Measurements from ENCODE around the gene PHLDA3. TPM values are rescaled to one million over a fixed set of nuclear protein-coding genes. Genes with fewer than 3 reads are reported as not detected.
"Not testable (repeated sequence)": the region's sequence is repeated elsewhere in the genome, so short reads cannot be mapped to it uniquely, and the experiment has no call there.

PHLDA3 gene
- total and polyA plus RNA-seq, 11 donors, result 15.2 to 48.1 (median 28.5) TPM

- ATAC-seq, result no peak
- Histone ChIP-seq H3K27ac (no peak overlapping the region), H3K36me3 (no peaks in the 10 kb centered on the region), H3K27me3 (no peaks in the 10 kb centered on the region), H3K4me1 (peaks cover 0 to 12% (median 4%) of the 10 kb centered on the region in 12 donors), H3K9me3 (no peaks in the 10 kb centered on the region), H3K4me3 (no peak overlapping the region)
- no peak for DNase-seq
- intact Hi-C loops (cut with DNase I), result loop anchor here in 2 of 10 donors (5.0 kb wide), 2 partner anchors 33 to 38 kb away; no protein-coding TSS in a partner anchor
- no peak for TF ChIP-seq POLR2A (IDR thresholded peaks at IDR 0.05)
- no peak for TF ChIP-seq CTCF (IDR thresholded peaks at IDR 0.05)
- WGBS, 4 donors, result 79 to 82% (median 81%) methylated on average over 2 of the region's 2 CpGs
These were observed 6.1 kb upstream of the PHLDA3 start for GRCh38 chr1:201475130-201475529.

GRCh38 chr1:201473296-201473695, 4.3 kb upstream of the PHLDA3 start:
- ATAC-seq, result no peak
- H3K4me3 ChIP-seq, result no peak overlapping the region
- no peak overlapping the region for H3K27ac ChIP-seq
- peaks cover 0 to 14% (median 7%) of the 10 kb centered on the region in 12 donors for H3K4me1 ChIP-seq
- WGBS, 4 donors, result 93 to 99% (median 95%) methylated on average over 2 of the region's 2 CpGs
- no peak for TF ChIP-seq CTCF (IDR thresholded peaks at IDR 0.05)
- TF ChIP-seq POLR2A (IDR thresholded peaks at IDR 0.05), result no peak
- intact Hi-C loops (cut with DNase I), result no loop called here
- no peak for DNase-seq
- peaks cover 0 to 16% (median 0%) of the 10 kb centered on the region in 9 donors for H3K27me3 ChIP-seq
- H3K36me3 ChIP-seq, result no peaks in the 10 kb centered on the region
- H3K9me3 ChIP-seq, result no peaks in the 10 kb centered on the region

- ATAC-seq; H3K36me3 ChIP-seq; DNase-seq; H3K9me3 ChIP-seq; H3K4me3 ChIP-seq; intact Hi-C loops (cut with DNase I): not testable (repeated sequence)
- H3K27ac ChIP-seq, result peak overlapping the region in 1 of 12 donors; percentile 18
- WGBS, 4 donors, result 90 to 98% (median 95%) methylated on average over 8 of the region's 8 CpGs
- peaks cover 0 to 18% (median 0%) of the 10 kb centered on the region in 9 donors for H3K27me3 ChIP-seq
- peaks cover 0 to 24% (median 8%) of the 10 kb centered on the region in 12 donors for H3K4me1 ChIP-seq
These were observed 3.3 kb upstream of the PHLDA3 start for GRCh38 chr1:201472321-201472720.

- peak in 1 of 5 donors; percentile 60 for DNase-seq
- WGBS, 4 donors, result 56 to 72% (median 62%) methylated on average over 3 of the region's 3 CpGs
- H3K36me3 ChIP-seq, result no peaks in the 10 kb centered on the region
These were observed 2.8 kb upstream of the PHLDA3 start for GRCh38 chr1:201471772-201472171.

More at GRCh38 chr1:201471772-201472171, 2.8 kb upstream of the PHLDA3 start:
- no peak for TF ChIP-seq CTCF (IDR thresholded peaks at IDR 0.05)
- no peak for TF ChIP-seq POLR2A (IDR thresholded peaks at IDR 0.05)
- peaks cover 0 to 18% (median 0%) of the 10 kb centered on the region in 9 donors for H3K27me3 ChIP-seq
- intact Hi-C loops (cut with DNase I), result no loop called here
- peak overlapping the region in 1 of 12 donors; percentile 18 for H3K27ac ChIP-seq
- ATAC-seq, result peak in 2 of 4 donors; percentile 5 to 17
- H3K4me3 ChIP-seq, result no peak overlapping the region
- H3K9me3 ChIP-seq, result no peaks in the 10 kb centered on the region
- H3K4me1 ChIP-seq, result peaks cover 0 to 29% (median 10%) of the 10 kb centered on the region in 12 donors
